HepG2 (cell line): ENCODE measurements around the gene DNAI4. TPM values are rescaled to one million over a fixed set of nuclear protein-coding genes. Genes with fewer than 3 reads are reported as not detected.

Source experiments
- ATAC-seq: fragments of 200-7000 bp; cut with Tn5 transposase; 3 replicates; pipeline ENCODE4 v1.9.1; 2020; ENCODE audit warnings: mild to moderate bottlenecking, moderate library complexity
- BruUV-seq: library from RNA; stranded (reverse); fragments of 400-500 nt; replicated peaks from 2 replicates; lab custom pipeline; 2021; lab: Mats Ljungman, UMichigan
- CTCF ChIA-PET: fragments of 300-600 bp; formaldehyde crosslinking; extraction: SDS; loops from one replicate; lab custom pipeline; 2021; ENCODE audit warnings: low total read pairs, inconsistent platforms, low intra/inter-chr PET ratio; lab: Yijun Ruan, JAX
- POLR2A ChIA-PET: fragments of 350-600 bp; sonication (Branson Sonifier 250); formaldehyde crosslinking; loops from one replicate; lab custom pipeline; 2020; ENCODE audit warnings: antibody characterized with exemption, inconsistent platforms; lab: Yijun Ruan, JAX
- DNase-seq: peaks from one replicate; pipeline ENCODE4 v3.0.0-alpha.2; 2015; ENCODE audit warnings: low spot score
- FAIRE-seq: peaks from 3 replicates; lab custom pipeline; 2011; peaks lifted over from hg19 to GRCh38; lab: Jason Lieb, UNC
- H2AFZ ChIP-seq: one replicate; pipeline ENCODE4 v1.6.1; 2011; ENCODE audit warnings: low read length, inconsistent platforms
- H3K27ac ChIP-seq: fragments of 300-600 bp; 3 replicates; pipeline ENCODE4 v1.8.0; 2011; ENCODE audit warnings: mixed run types, mild to moderate bottlenecking, mixed read lengths, low read length, inconsistent platforms; ENCODE audit not compliant: insufficient read depth; ENCODE audit errors: extremely low read length
- H3K27me3 ChIP-seq, 2 experiments: fragments of 200-600 bp in 1 of 2; 2 replicates in 1 of 2; 3 replicates in 1 of 2; pipeline versions ENCODE4 v1.6.0 to v1.8.0; 2011; ENCODE audit warnings: low read length in 2 of 2, mild to moderate bottlenecking in 2 of 2, moderate library complexity in 2 of 2, inconsistent platforms in 1 of 2; ENCODE audit not compliant: insufficient read depth in 2 of 2, control insufficient read depth in 1 of 2
- H3K36me3 ChIP-seq, 2 experiments: fragments of 200-600 bp in 1 of 2; replicated peaks in 1 of 2; 2 replicates in 1 of 2; 3 replicates in 1 of 2; pipeline versions ENCODE4 v1.5.1 to v1.8.0; 2011; ENCODE audit warnings: low read length in 2 of 2, inconsistent platforms in 1 of 2; ENCODE audit not compliant: insufficient read depth in 2 of 2, control insufficient read depth in 1 of 2
- H3K4me1 ChIP-seq: 2 replicates; pipeline ENCODE4 v1.5.1; 2012; ENCODE audit warnings: low read length, inconsistent platforms; ENCODE audit not compliant: insufficient read depth
- H3K4me2 ChIP-seq: 2 replicates; pipeline ENCODE4 v1.6.0; 2011; ENCODE audit warnings: low read depth, low read length, inconsistent platforms
- H3K4me3 ChIP-seq, 3 experiments: fragments of 200-600 bp in 1 of 3; sonication (generic), shearing (Covaris generic) in 1 of 3; replicated peaks in 1 of 3; 2 replicates each; pipeline ENCODE4 v1.5.1; 2011 to 2016; ENCODE audit warnings: low read length in 3 of 3, inconsistent platforms in 2 of 3, low read depth in 2 of 3, mild to moderate bottlenecking in 2 of 3, control low read depth in 1 of 3, mixed read lengths in 1 of 3; ENCODE audit not compliant: insufficient read depth in 1 of 3
- H3K79me2 ChIP-seq: one replicate; pipeline ENCODE4 v1.6.1; 2011; ENCODE audit warnings: low read length, inconsistent platforms; ENCODE audit not compliant: insufficient read depth
- H3K9ac ChIP-seq: 2 replicates; pipeline ENCODE4 v1.6.0; 2011; ENCODE audit warnings: mild to moderate bottlenecking, low read depth, low read length, inconsistent platforms; ENCODE audit not compliant: insufficient read depth
- H3K9me3 ChIP-seq: 2 replicates; pipeline ENCODE4 v1.5.1; 2012; ENCODE audit warnings: mild to moderate bottlenecking, low read length
- H4K20me1 ChIP-seq: 2 replicates; pipeline ENCODE4 v1.6.0; 2011; ENCODE audit warnings: inconsistent platforms, mild to moderate bottlenecking, low read length, moderate library complexity; ENCODE audit not compliant: insufficient read depth
- FOSL1 ChIP-seq: sonication (generic); formaldehyde crosslinking; IDR thresholded peaks from 2 replicates; pipeline ENCODE4 v1.9.0; 2021; ENCODE audit warnings: missing genetic modification reagents, borderline replicate concordance
- GPBP1L1 ChIP-seq: sonication (generic); formaldehyde crosslinking; IDR thresholded peaks from 2 replicates; pipeline ENCODE4 v1.5.0; 2020; ENCODE audit warnings: mild to moderate bottlenecking, missing genetic modification reagents
- PHF21A ChIP-seq: sonication (generic); formaldehyde crosslinking; IDR thresholded peaks from 2 replicates; pipeline ENCODE4 v1.5.0; 2020; ENCODE audit warnings: mild to moderate bottlenecking, missing genetic modification reagents
- PRDM4 ChIP-seq: sonication (generic); formaldehyde crosslinking; IDR thresholded peaks from 2 replicates; pipeline ENCODE4 v1.9.0; 2021; ENCODE audit warnings: missing genetic modification reagents, borderline replicate concordance
- SYNCRIP ChIP-seq: fragments of 200-400 bp; formaldehyde crosslinking; IDR thresholded peaks from 2 replicates; pipeline ENCODE4 v1.6.1; 2018; ENCODE audit warnings: mild to moderate bottlenecking, low read depth, low read length; ENCODE audit not compliant: insufficient read depth
- TCF7 ChIP-seq: sonication (generic); IDR thresholded peaks from 2 replicates; pipeline ENCODE4 v1.6.1; 2016; ENCODE audit warnings: antibody characterized with exemption, low read depth
- WGBS: methylation state at CpG from one replicate; pipeline ENCODE4 v1.1.6; 2017; ENCODE audit warnings: low lambda C conversion rate; 5-methylcytosine and 5-hydroxymethylcytosine counted together
- in situ Hi-C: cut with HindIII; loops from 2 replicates; pipeline ENCODE4 v1.10.0; 2017; ENCODE audit warnings: low pct_unique_long_range_greater_than_20kb; ENCODE audit not compliant: extremely low pct_ligation_motif_present
- intact Hi-C: fragments of 100-400 bp; cut with micrococcal nuclease; formaldehyde crosslinking; loops from one replicate; pipeline ENCODE4 v1.10.0; 2022; ENCODE audit not compliant: unreplicated experiment
- polyA plus RNA-seq, 8 experiments: library from polyadenylated mRNA; depleted of rRNA in 3 of 8; stranded (reverse) in 7 of 8; unstranded in 1 of 8; fragments of >200 nt; fragmentation: Illumina TruSeq in 4 of 8; extraction: Trizol in 4 of 8; gene quantifications; 2 replicates each; pipeline versions ENCODE4 v1.2.1 to v1.2.3, GENCODE V29; 2011 to 2016; ENCODE audit warnings: low read depth in 4 of 8, missing spikeins in 1 of 8, mixed read lengths in 1 of 8; ENCODE audit not compliant: insufficient read depth in 1 of 8
- total RNA-seq, 5 experiments: library from RNA; depleted of rRNA; stranded (reverse); fragments of >200 nt; fragmentation: Illumina TruSeq; extraction: Trizol; gene quantifications; 2 replicates each; pipeline ENCODE4 v1.2.3, GENCODE V29; 2016; ENCODE audit warnings: low read depth in 1 of 5

Gene DNAI4
- total and polyA plus RNA-seq, 2 of the 13 experiments (the other 11 are each of a cell fraction or from before 2014, with no cell fraction given) = 0.04 to 0.08 TPM

GRCh38 chr1:66957938-66958337 is 33.3 kb upstream of the DNAI4 start:
- no peak for DNase-seq
- H3K4me2 ChIP-seq = no peak overlapping the region
- H2AFZ ChIP-seq = no peak overlapping the region
- no TSS peak for BruUV-seq
- H3K27ac ChIP-seq = no peak overlapping the region
- H4K20me1 ChIP-seq = no peaks in the 10 kb centered on the region
- in situ Hi-C loops (no loop called here), intact Hi-C loops (no loop called here)
- H3K9ac ChIP-seq = no peak overlapping the region
- CTCF ChIA-PET = no interaction called here
- TF ChIP-seq PRDM4 (no peak), PHF21A (CRISPR knock-in tag) (no peak), FOSL1 (CRISPR knock-in tag) (no peak), GPBP1L1 (CRISPR knock-in tag) (no peak), SYNCRIP (no peak), TCF7 (no peak)
- TF ChIP-seq, all 625 proteins: peak for 0
- no peaks in the 10 kb centered on the region for H3K27me3 ChIP-seq
- 98% methylated on average over 3 of the region's 3 CpGs for WGBS
- FAIRE-seq (no peak), ATAC-seq (no peak)
- no peaks in the 10 kb centered on the region for H3K9me3 ChIP-seq
- H3K4me3 ChIP-seq = no peak overlapping the region
- POLR2A ChIA-PET = no interaction called here
- H3K79me2 ChIP-seq = no peaks in the 10 kb centered on the region
- peaks cover 2 to 54% of the 10 kb centered on the region in 2 experiments for H3K36me3 ChIP-seq
- no peaks in the 10 kb centered on the region for H3K4me1 ChIP-seq
